Right atrium auricular region (tissue), 2 donors: ENCODE measurements around the gene RPLP2. TPM values are rescaled to one million over a fixed set of nuclear protein-coding genes. Genes with fewer than 3 reads are reported as not detected.

Experiments used
- DNase-seq: peaks from one replicate; pipeline ENCODE4 v3.0.0-alpha.2; 2019; ENCODE audit warnings: low spot score
- H3K27ac ChIP-seq, 2 donors: fragments of 200-600 bp; sonication (generic); 1 replicate in 1 of 2; 2 replicates in 1 of 2; pipeline ENCODE4 v1.5.1; 2016 to 2019
- H3K27me3 ChIP-seq, 2 donors: fragments of 200-600 bp; sonication (generic); one replicate each; pipeline versions ENCODE4 v1.5.1 to v1.6.0; 2017 to 2019
- H3K36me3 ChIP-seq: fragments of 200-600 bp; sonication (generic); one replicate; pipeline ENCODE4 v1.5.1; 2016
- H3K4me1 ChIP-seq, 2 donors: fragments of 200-600 bp; sonication (generic); one replicate each; pipeline versions ENCODE4 v1.5.1 to v1.6.0; 2017 to 2019
- H3K4me3 ChIP-seq, 2 donors: fragments of 200-600 bp; sonication (generic); 1 replicate in 1 of 2; 2 replicates in 1 of 2; pipeline ENCODE4 v1.5.1; 2017 to 2019; ENCODE audit warnings: mild to moderate bottlenecking in 1 of 2, moderate library complexity in 1 of 2
- H3K9me3 ChIP-seq, 2 donors: fragments of 200-600 bp; sonication (generic); one replicate each; pipeline ENCODE4 v1.5.1; 2019
- CTCF ChIP-seq, 2 donors: fragments of 200-600 bp; sonication (generic); IDR thresholded peaks; one replicate each; pipeline ENCODE4 v1.5.1; 2019; ENCODE audit warnings: antibody characterized with exemption in 2 of 2
- total RNA-seq, 2 donors: library from RNA; depleted of rRNA; stranded (reverse); fragments of >200 nt; gene quantifications; one replicate each; pipeline ENCODE4 v1.1.0, GENCODE V29; 2016

The RPLP2 gene
- total RNA-seq, 2 donors from 2014 or later: 145 to 384 TPM

- peaks cover 51% of the 10 kb centered on the region for H3K36me3 ChIP-seq
- no peak for TF ChIP-seq CTCF (IDR thresholded peaks at IDR 0.05)
- peak overlapping the region in 1 of 2 donors; percentile 19 for H3K27ac ChIP-seq
- H3K4me1 ChIP-seq: peaks cover 0 to 81% of the 10 kb centered on the region in 2 donors
- no peak for DNase-seq
- no peaks in the 10 kb centered on the region for H3K27me3 ChIP-seq
- no peak overlapping the region for H3K4me3 ChIP-seq
- no peaks in the 10 kb centered on the region for H3K9me3 ChIP-seq
Observed at GRCh38 chr11:837189-837989, 27.6 kb downstream of the RPLP2 start.

- Histone ChIP-seq H3K36me3 (peaks cover 51% of the 10 kb centered on the region), H3K4me1 (peaks cover 0 to 79% of the 10 kb centered on the region in 2 donors), H3K27me3 (no peaks in the 10 kb centered on the region), H3K27ac (no peak overlapping the region), H3K4me3 (no peak overlapping the region), H3K9me3 (no peaks in the 10 kb centered on the region)
- DNase-seq: no peak
- TF ChIP-seq CTCF (IDR thresholded peaks at IDR 0.05): no peak
Observed at GRCh38 chr11:837990-838307, 28.2 kb downstream of the RPLP2 start.

- Histone ChIP-seq H3K4me3 (no peak overlapping the region), H3K4me1 (peaks cover 0 to 81% of the 10 kb centered on the region in 2 donors), H3K27ac (peak overlapping the region in 1 of 2 donors; percentile 57), H3K36me3 (peaks cover 51% of the 10 kb centered on the region), H3K9me3 (no peaks in the 10 kb centered on the region), H3K27me3 (no peaks in the 10 kb centered on the region)
- peak in 1 of 2 donors; percentile 14 for TF ChIP-seq CTCF (IDR thresholded peaks at IDR 0.05)
- no peak for DNase-seq
Observed at GRCh38 chr11:838441-839279, 28.9 kb downstream of the RPLP2 start.

GRCh38 chr11:839280-839623, 29.5 kb downstream of the RPLP2 start:
- H3K36me3 ChIP-seq: peaks cover 51% of the 10 kb centered on the region
- no peak for TF ChIP-seq CTCF (IDR thresholded peaks at IDR 0.05)
- peaks cover 0 to 81% of the 10 kb centered on the region in 2 donors for H3K4me1 ChIP-seq
- no peaks in the 10 kb centered on the region for H3K27me3 ChIP-seq
- H3K4me3 ChIP-seq: no peak overlapping the region
- peak overlapping the region in 1 of 2 donors; percentile 57 for H3K27ac ChIP-seq
- DNase-seq: no peak
- H3K9me3 ChIP-seq: no peaks in the 10 kb centered on the region

- Histone ChIP-seq H3K9me3 (no peaks in the 10 kb centered on the region), H3K27ac (no peak overlapping the region), H3K4me1 (peaks cover 0 to 81% of the 10 kb centered on the region in 2 donors), H3K27me3 (no peaks in the 10 kb centered on the region), H3K4me3 (no peak overlapping the region), H3K36me3 (peaks cover 51% of the 10 kb centered on the region)
- no peak for TF ChIP-seq CTCF (IDR thresholded peaks at IDR 0.05)
- no peak for DNase-seq
Observed at GRCh38 chr11:839875-840617, 30.3 kb downstream of the RPLP2 start.
